HG03378 (cell line): ENCODE data around the gene CNP.

Source experiments
- ATAC-seq: cut with Tn5 transposase; IDR thresholded peaks from one replicate; pipeline ENCODE4 v1.9.1; 2021; ENCODE audit warnings: mild to moderate bottlenecking, moderate library complexity; ENCODE audit not compliant: unreplicated experiment

The CNP gene

GRCh38 chr17:41971721-41972523, 5.3 kb downstream of the CNP start:
- ATAC-seq: no peak

GRCh38 chr17:41972571-41973407, 6.2 kb downstream of the CNP start:
- no peak for ATAC-seq

- ATAC-seq: no peak
Measured at GRCh38 chr17:41973408-41973811, 6.8 kb downstream of the CNP start.

- no peak for ATAC-seq
Measured at GRCh38 chr17:41974031-41974430, 7.4 kb downstream of the CNP start.

GRCh38 chr17:41974658-41975057, 8.1 kb downstream of the CNP start:
- no peak for ATAC-seq

GRCh38 chr17:41975099-41976083, 8.8 kb downstream of the CNP start:
- no peak for ATAC-seq

GRCh38 chr17:41976142-41976768, 9.7 kb downstream of the CNP start:
- no peak for ATAC-seq

- no peak for ATAC-seq
Measured at GRCh38 chr17:41977991-41978390, 11.4 kb downstream of the CNP start.

- no peak for ATAC-seq
Measured at GRCh38 chr17:41982026-41982760, 15.6 kb downstream of the CNP start.

- no peak for ATAC-seq
Measured at GRCh38 chr17:41984454-41984853, 17.9 kb downstream of the CNP start.

GRCh38 chr17:41985919-41986318, 19.3 kb downstream of the CNP start:
- ATAC-seq: no peak

- ATAC-seq: no peak
Measured at GRCh38 chr17:41986634-41987033, 20.0 kb downstream of the CNP start.

- ATAC-seq: no peak
Measured at GRCh38 chr17:41987642-41988041, 21.0 kb downstream of the CNP start.

GRCh38 chr17:41988418-41988817, 21.8 kb downstream of the CNP start:
- ATAC-seq: no peak

- no peak for ATAC-seq
Measured at GRCh38 chr17:41989702-41990419, 23.3 kb downstream of the CNP start.

GRCh38 chr17:41992576-41992975, 26.0 kb downstream of the CNP start:
- no peak for ATAC-seq

- ATAC-seq: no peak
Measured at GRCh38 chr17:41996855-41997164, 30.2 kb downstream of the CNP start.

GRCh38 chr17:41998497-41998896, 31.9 kb downstream of the CNP start:
- ATAC-seq: no peak

- no peak for ATAC-seq
Measured at GRCh38 chr17:42000413-42001133, 34.0 kb downstream of the CNP start.
